ENCODE measurements around the gene ZNF205. TPM values are rescaled to one million over a fixed set of nuclear protein-coding genes. Genes with fewer than 3 reads are reported as not detected.
"Not testable (repeated sequence)": the region's sequence is repeated elsewhere in the genome, so short reads cannot be mapped to it uniquely, and the experiment has no call there.

Gene ZNF205
- total RNA-seq, 1 donor from 2014 or later = 31.6 TPM

DNA sequence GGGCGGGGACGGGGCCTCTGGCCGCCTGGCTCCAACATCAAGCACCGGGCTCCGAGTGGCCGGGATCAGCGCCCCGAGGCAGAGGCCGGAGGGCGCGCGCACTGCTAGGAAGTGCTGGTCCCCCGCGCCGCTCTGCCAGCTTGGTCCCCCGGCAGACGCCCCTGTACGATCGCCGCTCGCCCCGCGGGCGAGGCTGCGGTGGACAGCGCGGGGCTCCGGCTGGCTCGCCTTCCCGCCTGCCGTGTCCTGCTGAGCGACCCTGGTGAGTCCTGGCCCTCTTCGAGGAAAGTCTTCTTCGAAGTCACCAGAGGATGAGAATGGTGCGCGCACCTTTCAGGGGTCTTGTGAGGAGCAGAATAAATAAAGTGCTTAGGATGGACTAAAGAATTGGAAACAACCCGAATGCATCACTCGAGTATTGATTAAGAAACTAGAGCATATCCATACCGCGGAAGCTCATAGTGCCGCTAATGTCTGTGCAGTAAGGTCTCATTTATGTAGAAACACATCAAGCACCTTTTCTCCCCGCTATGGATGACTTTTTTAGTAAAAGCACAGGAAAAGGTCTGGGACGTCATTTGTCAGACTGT, 22.8 kb downstream of the ZNF205 start:
- Mint-ChIP-seq H3K4me3 (ENCODE audit: unreplicated experiment) (peak overlapping the region; percentile 91), H3K27me3 (ENCODE audit: unreplicated experiment) (peaks cover 11% of the 10 kb centered on the region), H3K9me3 (ENCODE audit: unreplicated experiment) (peaks cover 5% of the 10 kb centered on the region), H3K36me3 (ENCODE audit: unreplicated experiment) (no peaks in the 10 kb centered on the region), H3K27ac (ENCODE audit: unreplicated experiment) (peak overlapping the region; percentile 90), H3K4me1 (ENCODE audit: low read depth, unreplicated experiment) (peaks cover 9% of the 10 kb centered on the region)
- TF ChIP-seq CTCF (IDR thresholded peaks at IDR 0.05; ENCODE audit: partially characterized antibody, unreplicated experiment) = no peak
- no peak for DNase-seq

DNA sequence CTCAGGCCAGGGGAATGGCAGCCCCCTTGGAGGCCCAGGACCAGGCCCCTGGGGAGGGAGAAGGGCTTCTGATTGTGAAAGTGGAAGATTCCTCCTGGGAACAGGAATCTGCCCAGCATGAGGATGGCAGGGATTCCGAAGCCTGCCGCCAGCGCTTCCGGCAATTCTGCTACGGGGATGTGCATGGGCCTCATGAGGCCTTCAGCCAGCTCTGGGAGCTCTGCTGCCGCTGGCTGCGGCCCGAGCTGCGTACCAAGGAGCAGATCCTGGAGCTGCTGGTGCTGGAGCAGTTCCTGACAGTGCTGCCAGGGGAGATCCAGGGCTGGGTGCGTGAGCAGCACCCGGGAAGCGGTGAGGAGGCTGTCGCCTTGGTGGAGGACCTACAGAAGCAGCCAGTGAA, 24.9 kb downstream of the ZNF205 start:
- Mint-ChIP-seq H3K27me3 (ENCODE audit: unreplicated experiment) (peaks cover 14% of the 10 kb centered on the region), H3K27ac (ENCODE audit: unreplicated experiment) (no peak overlapping the region), H3K4me3 (ENCODE audit: unreplicated experiment) (peak overlapping the region; percentile 49), H3K36me3 (ENCODE audit: unreplicated experiment) (peaks cover 3% of the 10 kb centered on the region), H3K4me1 (ENCODE audit: low read depth, unreplicated experiment) (peaks cover 9% of the 10 kb centered on the region), H3K9me3 (ENCODE audit: unreplicated experiment) (peaks cover 5% of the 10 kb centered on the region)
- DNase-seq = no peak
- TF ChIP-seq CTCF (IDR thresholded peaks at IDR 0.05; ENCODE audit: partially characterized antibody, unreplicated experiment) = no peak

- no peak for DNase-seq
- Mint-ChIP-seq H3K36me3 (ENCODE audit: unreplicated experiment) (peaks cover 6% of the 10 kb centered on the region), H3K27me3 (ENCODE audit: unreplicated experiment) (peaks cover 17% of the 10 kb centered on the region), H3K27ac (ENCODE audit: unreplicated experiment) (no peak overlapping the region), H3K9me3 (ENCODE audit: unreplicated experiment) (peaks cover 4% of the 10 kb centered on the region), H3K4me3 (ENCODE audit: unreplicated experiment) (no peak overlapping the region), H3K4me1 (ENCODE audit: low read depth, unreplicated experiment) (peaks cover 8% of the 10 kb centered on the region)
- no peak for TF ChIP-seq CTCF (IDR thresholded peaks at IDR 0.05; ENCODE audit: partially characterized antibody, unreplicated experiment)
These were observed 26.0 kb downstream of the ZNF205 start for GRCh38 chr16:3138342-3138741.

DNA sequence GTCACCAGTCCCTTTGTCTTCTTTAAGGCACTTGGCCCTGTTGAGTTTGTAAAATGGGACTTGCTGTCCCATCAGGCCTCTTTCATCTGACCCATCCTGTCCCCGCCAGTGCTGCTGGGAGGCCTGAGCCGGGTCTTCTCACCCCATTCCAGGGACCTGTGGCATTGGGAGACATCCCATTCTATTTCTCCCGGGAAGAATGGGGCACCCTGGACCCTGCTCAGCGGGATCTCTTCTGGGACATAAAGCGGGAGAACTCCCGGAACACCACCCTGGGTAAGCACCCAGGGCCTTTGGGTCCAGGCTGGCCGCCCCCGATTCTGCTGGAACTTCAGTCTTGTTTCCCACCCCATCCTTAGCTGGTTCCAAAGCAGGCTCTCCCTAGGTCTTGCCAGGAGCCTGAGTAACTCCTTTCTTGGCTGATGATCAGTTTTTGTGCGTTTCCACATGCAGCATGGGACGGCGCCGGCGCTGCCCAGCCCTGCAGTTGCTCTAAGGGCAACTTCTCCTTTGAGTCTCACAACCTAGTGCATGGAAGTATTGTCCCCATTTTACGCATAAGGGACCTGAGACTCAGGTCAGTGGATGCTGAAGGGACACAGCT, 26.5 kb downstream of the ZNF205 start:
- H3K9me3 Mint-ChIP-seq (ENCODE audit: unreplicated experiment) = peaks cover 7% of the 10 kb centered on the region

DNA sequence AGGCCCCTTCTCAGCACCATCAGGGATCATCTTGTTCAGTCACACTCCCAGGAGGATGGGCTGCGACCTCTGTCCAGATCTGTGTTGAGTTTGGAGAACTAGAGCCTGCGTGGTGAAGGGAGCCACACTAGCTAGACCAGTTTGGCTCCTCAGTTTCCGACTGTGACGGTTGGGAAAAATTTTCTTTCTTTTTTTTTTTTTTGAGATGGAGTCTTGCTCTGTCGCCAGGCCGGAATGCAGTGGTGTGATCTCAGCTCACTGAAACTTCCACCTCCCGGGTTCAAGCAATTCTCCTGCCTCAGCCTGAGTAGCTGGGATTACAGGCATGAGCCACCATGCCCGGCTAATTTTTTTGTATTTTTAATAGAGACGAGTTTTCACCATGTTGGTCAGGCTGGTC, 27.2 kb downstream of the ZNF205 start:
- not testable (repeated sequence) for H3K9me3 Mint-ChIP-seq (ENCODE audit: unreplicated experiment); H3K4me3 Mint-ChIP-seq (ENCODE audit: unreplicated experiment); DNase-seq; H3K36me3 Mint-ChIP-seq (ENCODE audit: unreplicated experiment); H3K27ac Mint-ChIP-seq (ENCODE audit: unreplicated experiment)
- peaks cover 15% of the 10 kb centered on the region for H3K27me3 Mint-ChIP-seq (ENCODE audit: unreplicated experiment)
- peaks cover 12% of the 10 kb centered on the region for H3K4me1 Mint-ChIP-seq (ENCODE audit: low read depth, unreplicated experiment)

More for the DNA sequence above, 26.5 kb downstream of the ZNF205 start:
- Mint-ChIP-seq H3K36me3 (ENCODE audit: unreplicated experiment) (peaks cover 6% of the 10 kb centered on the region), H3K27ac (ENCODE audit: unreplicated experiment) (peak overlapping the region; percentile 48), H3K4me1 (ENCODE audit: low read depth, unreplicated experiment) (peaks cover 12% of the 10 kb centered on the region), H3K4me3 (ENCODE audit: unreplicated experiment) (no peak overlapping the region), H3K27me3 (ENCODE audit: unreplicated experiment) (peaks cover 18% of the 10 kb centered on the region)
- DNase-seq = no peak
- TF ChIP-seq CTCF (IDR thresholded peaks at IDR 0.05; ENCODE audit: partially characterized antibody, unreplicated experiment) = no peak

Measured in glutamatergic neuron (in vitro differentiated cells).